Measurements from ENCODE around the gene LRFN5.

- no peak for TF ChIP-seq CTCF (tag by site-specific recombination; IDR thresholded peaks at IDR 0.05)
- no peak for TF ChIP-seq KLF16 (tag by site-specific recombination; IDR thresholded peaks at IDR 0.05)
- TF ChIP-seq YY1 (tag by site-specific recombination; IDR thresholded peaks at IDR 0.05), result no peak
- no peak for TF ChIP-seq ZNF558 (tag by site-specific recombination; IDR thresholded peaks at IDR 0.05)
Measured at GRCh38 chr14:41699486-41699885, 92.8 kb downstream of the LRFN5 start.

Data from HEK293 (cell line).